Stimulated activated CD4-positive, alpha-beta T cell treated with anti-CD3 and anti-CD28 coated beads, Interleukin-2, amount 100 ng/mL, for 4 hours (primary cell): ENCODE data around the gene TTBK2.
"Not testable (repeated sequence)": the region's sequence is repeated elsewhere in the genome, so short reads cannot be mapped to it uniquely, and the experiment has no call there.

Source experiments
- DNase-seq: peaks from one replicate; pipeline ENCODE4 v3.0.0-alpha.2; 2020; ENCODE audit warnings: low read depth

TTBK2 gene

GRCh38 chr15:42825599-42825998, 95.0 kb downstream of the TTBK2 start:
- no peak for DNase-seq

- no peak for DNase-seq
These were observed 99.8 kb downstream of the TTBK2 start for GRCh38 chr15:42820811-42821210.

GRCh38 chr15:42819786-42820185, 100.8 kb downstream of the TTBK2 start:
- DNase-seq: no peak

- DNase-seq: no peak
These were observed 109.1 kb downstream of the TTBK2 start for GRCh38 chr15:42811433-42811832.

- DNase-seq: no peak
These were observed 111.7 kb downstream of the TTBK2 start for GRCh38 chr15:42808913-42809312.

GRCh38 chr15:42805266-42805665, 115.3 kb downstream of the TTBK2 start:
- DNase-seq: no peak

- no peak for DNase-seq
These were observed 115.8 kb downstream of the TTBK2 start for GRCh38 chr15:42804739-42805138.

- DNase-seq: no peak
These were observed 117.1 kb downstream of the TTBK2 start for GRCh38 chr15:42803436-42803835.

GRCh38 chr15:42802168-42802567, 118.4 kb downstream of the TTBK2 start:
- no peak for DNase-seq

GRCh38 chr15:42800731-42801474, 119.7 kb downstream of the TTBK2 start:
- DNase-seq: no peak

GRCh38 chr15:42798802-42799201, 121.8 kb downstream of the TTBK2 start:
- no peak for DNase-seq

GRCh38 chr15:42796955-42797782, 123.4 kb downstream of the TTBK2 start:
- DNase-seq: no peak

- no peak for DNase-seq
These were observed 131.9 kb downstream of the TTBK2 start for GRCh38 chr15:42788725-42789124.

- no peak for DNase-seq
These were observed 133.6 kb downstream of the TTBK2 start for GRCh38 chr15:42786978-42787377.

GRCh38 chr15:42785569-42785968, 135.0 kb downstream of the TTBK2 start:
- no peak for DNase-seq

- DNase-seq: no peak
These were observed 135.9 kb downstream of the TTBK2 start for GRCh38 chr15:42784705-42785104.

- DNase-seq: no peak
These were observed 137.9 kb downstream of the TTBK2 start for GRCh38 chr15:42782716-42783115.

- DNase-seq: no peak
These were observed 145.2 kb downstream of the TTBK2 start for GRCh38 chr15:42775416-42775815.

GRCh38 chr15:42772901-42773300, 147.7 kb downstream of the TTBK2 start:
- DNase-seq: no peak

GRCh38 chr15:42772144-42772543, 148.4 kb downstream of the TTBK2 start:
- DNase-seq: no peak

GRCh38 chr15:42766109-42766508, 154.5 kb downstream of the TTBK2 start:
- DNase-seq: not testable (repeated sequence)

GRCh38 chr15:42764154-42764731, 156.3 kb downstream of the TTBK2 start:
- not testable (repeated sequence) for DNase-seq

GRCh38 chr15:42761813-42762212, 158.8 kb downstream of the TTBK2 start:
- DNase-seq: not testable (repeated sequence)
